ENCODE measurements around the gene ODAD4. TPM values are rescaled to one million over a fixed set of nuclear protein-coding genes. Genes with fewer than 3 reads are reported as not detected.

The ODAD4 gene
- total RNA-seq, 1 donor: 0.43 TPM

GRCh38 chr17:41966463-41967140, 36.2 kb downstream of the ODAD4 start, which contains the start of gene CNP:
Gene CNP, plus strand, starts transcription at chr17:41966795. Its CDS starts 90 bp downstream, at chr17:41966885.
- peak; percentile 92 for DNase-seq (ENCODE audit: low read depth)
- peak within 1 kb of the TSS; percentile 89 for H3K4me3 ChIP-seq (ENCODE audit: low read depth, low read length)
- TF ChIP-seq CTCF (IDR thresholded peaks at IDR 0.05; ENCODE audit: insufficient read depth, low read depth, low read length): no peak

- TF ChIP-seq CTCF (IDR thresholded peaks at IDR 0.05; ENCODE audit: insufficient read depth, low read depth, low read length): no peak
- DNase-seq (ENCODE audit: low read depth): no peak
- peak overlapping the region; percentile 89 for H3K4me3 ChIP-seq (ENCODE audit: low read depth, low read length)
Observed at GRCh38 chr17:41967141-41967920, 36.9 kb downstream of the ODAD4 start.

- H3K4me3 ChIP-seq (ENCODE audit: low read depth, low read length): peak overlapping the region; percentile 89
- no peak for DNase-seq (ENCODE audit: low read depth)
- TF ChIP-seq CTCF (IDR thresholded peaks at IDR 0.05; ENCODE audit: insufficient read depth, low read depth, low read length): no peak
Observed at GRCh38 chr17:41967921-41968578, 37.6 kb downstream of the ODAD4 start.

- peak overlapping the region; percentile 89 for H3K4me3 ChIP-seq (ENCODE audit: low read depth, low read length)
- no peak for TF ChIP-seq CTCF (IDR thresholded peaks at IDR 0.05; ENCODE audit: insufficient read depth, low read depth, low read length)
- no peak for DNase-seq (ENCODE audit: low read depth)
Observed at GRCh38 chr17:41968676-41969075, 38.3 kb downstream of the ODAD4 start.

GRCh38 chr17:41970901-41971331, 40.5 kb downstream of the ODAD4 start:
- H3K4me3 ChIP-seq (ENCODE audit: low read depth, low read length): no peak overlapping the region
- no peak for TF ChIP-seq CTCF (IDR thresholded peaks at IDR 0.05; ENCODE audit: insufficient read depth, low read depth, low read length)
- DNase-seq (ENCODE audit: low read depth): no peak

GRCh38 chr17:41971721-41972523, 41.5 kb downstream of the ODAD4 start:
- no peak for DNase-seq (ENCODE audit: low read depth)
- no peak for TF ChIP-seq CTCF (IDR thresholded peaks at IDR 0.05; ENCODE audit: insufficient read depth, low read depth, low read length)
- no peak overlapping the region for H3K4me3 ChIP-seq (ENCODE audit: low read depth, low read length)

Data from fibroblast of villous mesenchyme (primary cell).